NT2/D1 (cell line): ENCODE results near the gene UBAC2.

Experiments used
- DNase-seq: peaks from one replicate; pipeline ENCODE4 v3.0.0-alpha.2; 2011; ENCODE audit warnings: low read depth, low spot score
- H3K27me3 ChIP-seq: 2 replicates; pipeline ENCODE4 v1.6.0; 2011; ENCODE audit warnings: mild to moderate bottlenecking; ENCODE audit not compliant: insufficient read length, insufficient read depth
- H3K36me3 ChIP-seq: 2 replicates; pipeline ENCODE4 v1.6.1; 2011; ENCODE audit warnings: mild to moderate bottlenecking, low read length, mixed read lengths; ENCODE audit not compliant: insufficient read depth, insufficient read length
- H3K4me1 ChIP-seq: 2 replicates; pipeline ENCODE4 v1.5.1; 2011; ENCODE audit not compliant: insufficient read depth, insufficient read length
- H3K4me3 ChIP-seq: 2 replicates; pipeline ENCODE4 v1.5.1; 2011; ENCODE audit warnings: low read depth; ENCODE audit not compliant: insufficient read length
- H3K9ac ChIP-seq: 2 replicates; pipeline ENCODE4 v1.6.0; 2011; ENCODE audit warnings: low read depth; ENCODE audit not compliant: insufficient read length
- H3K9me3 ChIP-seq: 2 replicates; pipeline ENCODE4 v1.5.1; 2011; ENCODE audit warnings: mild to moderate bottlenecking, low read length; ENCODE audit not compliant: insufficient read depth
- SUZ12 ChIP-seq: IDR thresholded peaks from 2 replicates; pipeline ENCODE4 v1.6.1; 2011; ENCODE audit not compliant: insufficient read length, insufficient read depth; ENCODE audit errors: extremely low read depth
- YY1 ChIP-seq: IDR thresholded peaks from 2 replicates; pipeline ENCODE4 v1.6.1; 2011; ENCODE audit not compliant: insufficient read length, insufficient read depth
- ZNF274 ChIP-seq: IDR thresholded peaks from 2 replicates; pipeline ENCODE4 v1.6.1; 2011; ENCODE audit warnings: mild to moderate bottlenecking, low read depth, low read length

Gene UBAC2

DNA sequence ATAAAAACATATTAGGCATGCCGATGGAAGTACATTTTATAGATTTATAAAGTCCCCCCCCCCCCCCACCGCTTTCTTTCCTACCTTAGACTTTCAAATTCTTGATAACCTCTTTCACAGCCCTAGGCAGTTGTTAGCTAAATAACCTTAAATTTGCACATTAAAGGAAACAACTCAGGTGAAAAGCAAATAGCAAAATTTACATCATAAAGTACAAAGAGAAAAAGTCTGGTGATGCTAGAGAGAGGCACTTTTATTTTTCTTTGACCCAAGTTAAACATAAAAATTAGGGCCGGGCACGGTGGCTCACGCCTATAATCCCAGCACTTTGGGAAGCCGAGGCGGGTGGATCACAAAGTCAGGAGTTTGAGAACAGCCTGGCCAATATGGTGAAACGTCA lies 15.0 kb upstream of the UBAC2 start:
- no peaks in the 10 kb centered on the region for H3K27me3 ChIP-seq
- no peak overlapping the region for H3K9ac ChIP-seq
- no peaks in the 10 kb centered on the region for H3K36me3 ChIP-seq
- TF ChIP-seq SUZ12: no peak
- no peak for TF ChIP-seq YY1
- TF ChIP-seq ZNF274: no peak
- no peak for DNase-seq
- H3K9me3 ChIP-seq: peaks cover 14% of the 10 kb centered on the region
- no peaks in the 10 kb centered on the region for H3K4me1 ChIP-seq
- H3K4me3 ChIP-seq: no peak overlapping the region

DNA sequence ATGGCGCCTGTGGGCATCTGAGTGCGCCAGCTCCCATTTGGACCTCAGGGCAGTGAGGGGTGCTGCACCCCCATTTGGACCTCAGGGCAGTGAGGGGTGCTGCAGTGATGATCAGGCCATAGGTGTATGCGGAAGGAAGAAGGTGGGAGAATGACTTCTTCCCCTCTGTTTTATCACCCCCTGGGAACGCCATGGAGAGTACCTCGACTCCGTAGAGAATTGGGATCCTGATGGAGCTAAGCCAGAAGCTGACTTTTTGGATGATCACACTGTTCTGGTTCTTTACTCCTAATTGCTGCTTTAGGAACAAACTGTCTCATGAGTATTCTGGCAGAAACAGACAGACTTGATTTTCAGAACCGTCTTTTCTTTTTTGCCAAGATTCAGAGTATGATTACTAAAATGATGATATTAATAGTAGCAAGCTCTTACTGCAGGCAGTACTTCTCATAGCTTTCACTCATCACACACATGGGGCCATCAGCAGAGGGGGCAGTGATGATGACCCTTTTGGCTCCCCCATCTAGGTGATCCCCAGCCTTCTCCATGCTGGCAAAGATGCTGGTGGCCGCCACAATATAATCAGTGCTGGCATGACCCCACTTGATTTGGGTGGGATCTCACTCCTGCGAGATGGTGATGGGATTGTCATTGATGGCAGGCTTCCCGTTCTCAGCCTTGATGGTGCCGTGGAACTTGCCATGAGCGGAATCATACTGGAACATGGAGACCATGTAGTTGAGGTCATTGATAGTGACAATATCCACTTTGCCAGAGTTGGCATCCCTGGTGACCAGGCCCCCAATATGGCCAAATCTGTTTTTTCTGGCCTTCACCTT lies 10.3 kb upstream of the UBAC2 start:
- Histone ChIP-seq H3K4me1 (no peaks in the 10 kb centered on the region), H3K9ac (no peak overlapping the region), H3K36me3 (no peaks in the 10 kb centered on the region), H3K4me3 (no peak overlapping the region), H3K27me3 (no peaks in the 10 kb centered on the region), H3K9me3 (no peaks in the 10 kb centered on the region)
- TF ChIP-seq YY1 (no peak), ZNF274 (no peak), SUZ12 (no peak)
- DNase-seq: no peak

DNA sequence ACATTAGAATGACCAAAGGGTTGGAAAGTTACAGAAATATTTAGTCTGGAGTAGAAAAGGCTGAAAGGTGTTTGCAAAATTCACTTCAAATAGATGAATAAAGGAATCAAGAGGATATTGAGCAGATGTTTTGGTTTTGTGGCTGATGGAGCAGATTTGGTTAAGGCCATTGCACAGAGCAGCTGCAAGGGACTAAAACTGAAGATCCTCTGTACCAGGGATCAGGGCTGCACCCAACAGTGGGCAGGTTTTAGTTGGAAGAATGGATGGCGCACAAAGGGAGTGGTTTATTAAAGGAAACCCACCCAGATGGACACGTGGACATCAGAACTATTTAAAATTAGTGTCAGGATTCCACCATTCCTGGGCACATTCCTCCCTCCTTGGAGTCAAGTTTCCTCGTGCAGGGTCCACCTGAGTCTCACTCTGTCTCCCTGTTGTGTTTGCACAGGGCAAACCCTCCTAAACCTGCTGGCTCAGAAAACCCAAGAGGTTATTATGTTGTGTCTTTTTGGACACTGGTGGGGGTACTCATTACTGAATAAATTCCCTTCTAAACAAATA lies 9.2 kb upstream of the UBAC2 start:
- Histone ChIP-seq H3K36me3 (peaks cover 3% of the 10 kb centered on the region), H3K27me3 (no peaks in the 10 kb centered on the region), H3K9me3 (no peaks in the 10 kb centered on the region), H3K4me3 (no peak overlapping the region), H3K4me1 (no peaks in the 10 kb centered on the region), H3K9ac (no peak overlapping the region)
- no peak for DNase-seq
- no peak for TF ChIP-seq SUZ12
- TF ChIP-seq YY1: no peak
- no peak for TF ChIP-seq ZNF274

DNA sequence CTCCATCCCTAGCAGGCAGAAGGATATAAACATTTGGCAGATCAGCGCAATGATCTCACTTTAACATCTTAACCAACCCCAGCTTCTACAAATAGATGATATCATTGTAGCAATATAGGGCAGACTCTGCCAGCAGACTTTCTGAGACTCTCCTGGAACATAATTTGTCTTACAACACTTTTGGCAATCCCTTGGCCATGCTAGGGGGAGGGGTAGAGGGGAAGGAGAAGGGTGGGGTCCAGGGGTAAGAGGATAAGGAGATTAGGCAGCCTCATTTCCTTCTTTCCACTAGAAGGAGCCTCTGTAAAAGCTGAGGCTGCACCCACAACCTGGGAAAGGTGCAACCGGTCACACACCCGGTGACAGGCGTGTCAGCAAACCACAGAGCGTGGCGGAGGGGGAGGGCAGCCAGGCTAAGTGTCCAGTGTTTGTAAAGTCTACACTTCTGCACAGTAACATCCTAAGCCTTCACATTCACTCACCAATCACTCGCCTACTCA lies 8.7 kb upstream of the UBAC2 start:
- no peak for DNase-seq
- TF ChIP-seq SUZ12: no peak
- no peak for TF ChIP-seq YY1
- TF ChIP-seq ZNF274: no peak
- no peak overlapping the region for H3K9ac ChIP-seq

DNA sequence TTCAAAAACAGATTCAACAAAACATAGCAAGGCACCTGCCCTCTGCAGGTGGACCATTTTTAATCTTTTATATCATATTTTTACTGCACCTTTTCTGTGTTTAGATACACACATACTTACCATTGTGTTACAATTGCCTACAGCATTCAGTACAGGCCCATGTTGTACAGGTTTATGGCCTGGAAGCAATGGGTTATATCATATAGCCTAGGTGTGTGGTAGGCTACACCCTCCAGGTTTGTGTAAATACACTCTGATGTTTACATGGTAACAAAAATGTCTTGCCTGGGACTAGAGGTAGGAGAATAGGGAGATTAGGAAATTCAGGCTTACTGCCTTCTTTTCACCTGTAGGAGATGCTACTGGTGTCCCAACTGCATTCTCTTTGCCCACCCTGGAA lies 8.2 kb upstream of the UBAC2 start:
- no peak overlapping the region for H3K4me3 ChIP-seq
- no peaks in the 10 kb centered on the region for H3K9me3 ChIP-seq
- peaks cover 12% of the 10 kb centered on the region for H3K36me3 ChIP-seq
- DNase-seq: no peak
- TF ChIP-seq ZNF274 (no peak), SUZ12 (no peak), YY1 (no peak)
- H3K9ac ChIP-seq: no peak overlapping the region
- H3K4me1 ChIP-seq: no peaks in the 10 kb centered on the region
- H3K27me3 ChIP-seq: no peaks in the 10 kb centered on the region

More for the DNA sequence above, 8.7 kb upstream of the UBAC2 start:
- H3K36me3 ChIP-seq: peaks cover 7% of the 10 kb centered on the region
- no peak overlapping the region for H3K4me3 ChIP-seq
- no peaks in the 10 kb centered on the region for H3K4me1 ChIP-seq
- no peaks in the 10 kb centered on the region for H3K27me3 ChIP-seq
- no peaks in the 10 kb centered on the region for H3K9me3 ChIP-seq

DNA sequence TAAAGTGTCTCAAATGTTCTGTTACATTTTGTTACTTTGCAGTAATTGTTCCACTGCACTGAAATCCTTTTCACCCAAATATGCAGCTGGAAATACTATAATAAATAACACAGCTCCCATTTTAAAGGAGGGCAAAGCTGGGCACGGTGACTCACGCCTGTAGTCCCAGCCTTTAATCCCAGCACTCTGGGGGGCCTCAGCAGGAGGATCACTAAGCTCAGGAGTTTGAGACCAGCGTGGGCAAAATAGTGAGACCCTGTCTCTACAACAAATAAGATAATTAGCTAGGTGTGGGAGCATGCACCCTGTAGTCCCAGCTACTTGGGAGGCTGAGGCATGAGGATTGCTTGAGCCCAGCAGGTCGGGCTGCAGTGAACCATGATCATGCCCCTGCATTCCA lies 7.5 kb upstream of the UBAC2 start:
- Histone ChIP-seq H3K9ac (no peak overlapping the region), H3K27me3 (no peaks in the 10 kb centered on the region), H3K9me3 (no peaks in the 10 kb centered on the region), H3K4me3 (no peak overlapping the region), H3K4me1 (no peaks in the 10 kb centered on the region), H3K36me3 (peaks cover 14% of the 10 kb centered on the region)
- no peak for DNase-seq
- TF ChIP-seq SUZ12 (no peak), YY1 (no peak)

DNA sequence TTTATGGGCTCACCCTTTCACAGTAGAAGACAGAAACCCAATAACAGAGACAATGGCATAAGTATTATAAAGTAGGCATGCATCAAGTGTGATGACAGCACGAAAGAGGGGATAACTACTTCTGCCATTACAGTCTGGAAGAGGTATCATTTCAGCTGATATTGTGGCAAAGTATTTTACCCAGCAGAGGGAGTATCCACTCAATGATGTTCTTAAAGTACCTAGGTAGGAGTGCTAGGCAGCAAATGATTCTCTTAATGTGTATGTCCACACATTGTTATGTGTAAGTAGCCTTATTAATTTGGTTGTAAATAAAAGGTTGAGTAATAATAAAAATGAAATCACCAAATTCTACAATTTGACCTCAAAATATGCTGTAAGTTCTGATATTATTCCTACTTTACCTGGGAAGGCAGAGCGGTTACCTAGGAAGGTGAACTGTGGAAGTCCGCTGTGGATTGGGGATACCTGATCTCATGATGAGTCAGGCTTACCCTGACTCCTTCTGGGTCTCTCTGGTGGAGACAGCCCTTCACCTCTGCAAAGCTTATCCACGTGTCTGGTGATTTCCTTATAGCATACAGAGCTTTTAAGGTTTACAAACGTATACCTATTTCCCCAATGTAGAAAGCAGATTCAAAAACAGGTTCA lies 4.1 kb upstream of the UBAC2 start:
- Histone ChIP-seq H3K4me1 (no peaks in the 10 kb centered on the region), H3K9me3 (no peaks in the 10 kb centered on the region), H3K27me3 (no peaks in the 10 kb centered on the region), H3K36me3 (peaks cover 14% of the 10 kb centered on the region), H3K9ac (no peak overlapping the region), H3K4me3 (no peak overlapping the region)
- DNase-seq: no peak
- TF ChIP-seq YY1: no peak
- no peak for TF ChIP-seq ZNF274
- no peak for TF ChIP-seq SUZ12
